GM19239 (cell line): ENCODE data around the gene PTTG1IP.

Experiments
- DNase-seq: peaks from one replicate; pipeline ENCODE4 v3.0.0; 2011; ENCODE audit warnings: low spot score; ENCODE audit not compliant: insufficient read length
- FAIRE-seq: peaks from 2 replicates; lab custom pipeline; 2011; peaks lifted over from hg19 to GRCh38; lab: Jason Lieb, UNC

The PTTG1IP gene

DNA sequence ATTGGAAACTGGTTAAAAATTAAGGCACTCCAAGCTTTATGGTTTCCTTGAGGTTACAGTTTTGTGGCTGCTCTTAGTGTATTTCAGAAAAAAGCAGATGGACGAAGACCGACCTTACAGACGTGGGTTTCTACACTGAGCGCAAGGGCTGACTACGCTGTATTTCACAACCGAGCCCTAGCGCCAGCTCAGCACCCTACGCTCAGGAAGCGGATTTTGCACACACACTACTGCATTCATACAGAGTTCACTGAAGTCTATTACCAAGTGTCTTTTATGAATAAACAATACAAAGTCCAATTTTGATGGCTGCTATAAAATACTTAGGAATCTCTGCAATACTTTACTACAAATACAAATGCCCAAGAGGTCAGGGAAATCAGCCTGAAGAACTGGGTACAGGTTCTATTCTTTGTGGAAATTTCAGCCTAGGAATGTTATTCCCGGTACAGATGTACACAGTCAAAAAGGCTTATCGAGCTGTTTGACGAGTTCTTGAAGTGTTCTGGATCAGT, 23.8 kb downstream of the PTTG1IP start:
- FAIRE-seq (no peak), DNase-seq (no peak)

GRCh38 chr21:44848821-44849521, 24.5 kb downstream of the PTTG1IP start:
- FAIRE-seq (no peak), DNase-seq (no peak)

- DNase-seq = no peak
- FAIRE-seq = no peak
Observed at GRCh38 chr21:44847261-44848056, 26.0 kb downstream of the PTTG1IP start.

DNA sequence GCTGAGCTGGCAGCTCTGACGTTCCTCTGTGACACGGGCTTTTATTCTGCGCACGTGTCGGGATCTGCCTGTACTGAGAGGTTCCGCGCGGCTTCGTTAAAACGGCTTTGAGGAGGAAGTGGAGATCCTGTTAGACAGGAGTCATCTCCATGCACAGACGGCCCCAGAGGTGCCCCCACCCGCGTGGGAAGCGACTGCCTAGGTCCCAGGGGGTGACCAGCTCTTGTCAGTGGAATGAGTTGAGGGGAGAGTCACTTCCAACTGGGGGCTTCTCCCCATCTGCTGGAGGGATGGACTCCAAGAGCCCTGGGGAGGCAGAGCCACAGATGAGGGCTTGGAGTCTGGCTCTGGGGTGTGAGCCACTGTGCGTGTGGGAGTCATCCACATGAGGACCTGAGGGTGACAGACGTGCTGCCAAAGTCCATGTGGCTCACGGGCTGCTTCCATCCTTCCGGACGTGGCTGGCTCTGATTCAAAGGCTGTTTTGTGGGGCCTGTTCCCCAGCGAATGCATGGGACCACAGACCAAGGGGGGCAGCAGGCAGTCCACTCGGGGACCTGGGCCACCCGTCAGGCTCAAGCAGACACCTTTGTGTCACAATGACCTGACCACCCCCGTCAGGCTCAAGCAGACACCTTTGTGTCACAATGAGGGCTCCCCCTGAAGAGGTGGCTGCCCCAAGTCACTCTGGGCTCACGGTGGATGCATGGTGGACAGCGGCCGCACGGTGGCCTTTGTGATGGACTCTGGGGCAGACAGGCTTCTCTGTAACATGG, 26.8 kb downstream of the PTTG1IP start:
- DNase-seq (no peak), FAIRE-seq (peak; percentile 52)

DNA sequence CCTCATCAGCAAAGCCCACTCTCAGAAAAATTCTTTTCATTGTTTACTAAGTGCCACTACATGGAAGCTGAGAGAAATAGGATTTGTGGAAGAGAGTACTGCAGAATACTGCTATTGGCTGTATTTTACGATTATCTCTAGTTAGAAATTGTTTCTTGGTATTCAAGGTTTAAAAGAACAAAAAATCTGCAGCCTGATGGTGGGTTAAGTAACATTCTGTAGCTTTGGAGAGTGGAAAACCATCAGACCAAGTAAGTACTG, 27.3 kb downstream of the PTTG1IP start:
- no peak for DNase-seq
- FAIRE-seq = no peak

DNA sequence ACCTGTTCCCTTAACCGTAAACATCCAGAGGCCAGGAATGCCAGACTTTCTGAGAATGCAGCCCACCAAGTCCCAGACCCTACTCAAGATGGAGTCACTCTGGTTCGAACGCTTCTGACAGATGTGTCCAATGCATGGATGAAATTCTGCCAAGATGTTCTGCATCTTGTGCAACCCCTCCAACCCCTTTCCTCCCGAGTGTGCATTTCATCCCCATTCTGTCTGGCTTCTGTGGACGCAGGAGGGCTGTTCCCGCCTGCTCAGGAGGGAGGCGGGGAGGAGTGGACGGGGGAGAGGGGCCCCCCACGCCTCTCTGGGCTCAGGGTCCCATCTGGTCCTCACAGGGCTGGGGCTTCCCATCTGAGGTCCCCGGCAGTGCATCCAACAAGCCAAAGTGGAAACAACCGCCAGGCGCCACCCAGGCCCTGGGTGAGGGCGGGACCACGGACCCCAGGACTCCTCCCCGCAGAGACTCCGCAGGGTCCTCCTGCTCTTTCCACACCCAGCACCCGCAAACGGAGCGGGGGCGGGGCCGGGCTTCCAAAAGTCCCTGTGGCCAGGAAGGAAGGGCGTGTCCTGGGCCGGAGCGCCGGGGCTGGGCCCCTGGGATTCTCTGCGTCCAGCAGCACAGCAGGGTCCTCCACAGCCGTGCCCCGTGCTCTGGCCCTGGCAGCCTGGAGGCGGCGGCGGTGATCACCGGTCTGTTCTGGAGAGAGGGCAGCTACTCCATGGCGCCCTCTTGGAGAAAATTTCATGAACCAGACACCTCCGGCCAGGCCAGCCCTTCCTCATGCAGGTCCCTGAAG, 27.9 kb downstream of the PTTG1IP start:
- no peak for FAIRE-seq
- DNase-seq = peak; percentile 87

GRCh38 chr21:44844256-44844655, 29.2 kb downstream of the PTTG1IP start:
- FAIRE-seq (no peak), DNase-seq (no peak)

GRCh38 chr21:44842721-44843445, 30.6 kb downstream of the PTTG1IP start:
- DNase-seq (no peak), FAIRE-seq (no peak)

DNA sequence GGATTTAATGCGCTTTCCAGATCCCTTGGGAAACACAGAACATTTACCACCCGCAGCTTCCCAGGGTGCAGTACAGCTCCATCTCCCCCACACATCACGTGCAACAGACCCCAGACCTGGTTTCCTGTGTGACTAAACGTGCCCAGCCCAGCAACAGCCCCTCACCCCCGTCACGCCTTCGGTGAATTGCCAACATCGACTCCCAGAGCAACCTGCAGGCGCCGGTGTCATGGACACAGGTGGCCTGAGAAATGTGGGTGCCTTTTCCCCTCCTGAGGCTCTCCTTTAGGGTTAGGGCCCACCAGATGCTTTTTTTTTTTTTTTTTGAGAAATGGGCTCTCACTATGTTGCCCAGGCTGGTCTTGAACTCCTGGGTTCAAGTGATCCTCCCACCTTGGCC, 31.4 kb downstream of the PTTG1IP start:
- DNase-seq (no peak), FAIRE-seq (no peak)

DNA sequence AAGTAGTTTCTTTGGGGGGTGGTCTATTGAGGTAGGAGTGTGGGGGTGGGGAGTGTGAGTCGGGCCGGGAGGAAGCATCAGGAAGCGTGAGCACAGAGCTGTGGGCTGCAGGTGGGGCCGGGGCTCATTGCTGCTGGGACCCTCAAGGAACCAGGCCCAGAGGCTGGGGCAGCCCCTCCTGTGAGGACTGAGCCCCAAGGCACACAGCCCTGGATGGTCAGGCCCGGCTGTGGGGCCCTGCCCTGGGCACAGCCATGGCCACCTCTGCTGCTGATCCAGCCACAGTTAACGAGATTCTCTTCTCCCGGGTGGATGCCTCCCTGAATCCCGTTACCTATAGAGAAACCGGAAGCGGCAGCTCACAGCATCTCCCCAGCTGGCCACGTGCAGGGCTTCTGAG, 32.7 kb downstream of the PTTG1IP start:
- no peak for FAIRE-seq
- no peak for DNase-seq

DNA sequence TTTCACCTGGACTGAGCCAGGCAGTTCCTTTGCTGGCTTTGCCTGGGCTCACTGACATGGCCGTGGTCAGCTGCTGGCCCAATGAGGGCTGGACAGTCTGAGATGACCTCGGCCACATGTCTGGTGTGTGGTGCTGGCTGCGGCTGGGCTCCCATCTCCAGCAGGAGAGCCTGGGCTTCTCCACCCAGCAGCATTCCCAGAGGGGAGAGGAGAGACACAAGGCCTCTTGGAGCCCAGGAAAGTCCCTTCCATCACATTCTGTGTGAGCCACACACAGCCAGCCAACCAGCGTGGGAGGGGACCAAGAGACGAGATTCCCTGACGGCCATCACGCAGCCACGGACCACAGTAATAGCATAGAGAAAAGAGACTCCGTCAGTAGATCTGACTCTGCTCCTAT, 34.5 kb downstream of the PTTG1IP start:
- FAIRE-seq (no peak), DNase-seq (no peak)

- FAIRE-seq = no peak
- no peak for DNase-seq
Observed at GRCh38 chr21:44838039-44838895, 35.2 kb downstream of the PTTG1IP start.

GRCh38 chr21:44837537-44837936, 36.0 kb downstream of the PTTG1IP start:
- no peak for DNase-seq
- no peak for FAIRE-seq

DNA sequence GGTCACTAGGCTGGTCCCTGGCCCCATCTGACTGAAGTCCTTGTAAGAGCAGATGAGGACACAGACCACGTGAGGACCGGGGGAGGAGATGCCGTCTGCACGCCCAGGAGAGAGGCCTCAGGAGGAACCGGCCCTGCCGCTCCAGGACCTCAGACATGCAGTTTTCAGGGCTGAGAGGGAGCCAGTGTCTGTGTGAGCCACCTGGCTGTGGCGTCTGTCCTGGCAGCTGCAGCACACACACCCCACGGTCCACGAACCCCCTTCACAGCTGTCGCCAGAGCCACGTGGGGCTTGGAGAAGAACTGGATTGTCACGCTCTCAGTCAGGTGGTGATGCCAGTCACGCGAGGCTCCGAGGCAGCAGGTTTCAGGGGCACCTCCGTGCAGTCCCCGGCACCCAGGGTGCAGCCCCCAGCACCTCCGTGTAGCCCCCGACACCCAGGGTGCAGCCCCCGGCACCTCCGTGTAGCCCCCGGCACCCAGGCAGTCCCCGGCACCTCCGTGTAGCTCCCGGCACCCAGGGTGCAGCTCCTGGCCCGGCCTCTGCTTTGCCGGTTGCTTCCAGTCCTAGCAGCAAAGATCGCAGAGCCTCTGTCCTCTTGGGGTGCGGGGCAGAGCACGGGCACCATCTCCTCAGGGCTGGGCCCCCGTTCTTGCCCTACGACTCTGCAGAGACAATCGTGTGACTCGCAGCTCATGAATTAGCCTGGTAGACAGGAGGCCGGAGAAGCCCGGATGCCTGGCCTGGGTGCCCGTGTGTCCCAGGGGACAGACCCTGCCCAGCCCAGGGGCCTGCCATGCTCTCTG, 36.6 kb downstream of the PTTG1IP start:
- DNase-seq = no peak
- no peak for FAIRE-seq

- FAIRE-seq = no peak
- DNase-seq = no peak
Observed at GRCh38 chr21:44836349-44836665, 37.2 kb downstream of the PTTG1IP start.

DNA sequence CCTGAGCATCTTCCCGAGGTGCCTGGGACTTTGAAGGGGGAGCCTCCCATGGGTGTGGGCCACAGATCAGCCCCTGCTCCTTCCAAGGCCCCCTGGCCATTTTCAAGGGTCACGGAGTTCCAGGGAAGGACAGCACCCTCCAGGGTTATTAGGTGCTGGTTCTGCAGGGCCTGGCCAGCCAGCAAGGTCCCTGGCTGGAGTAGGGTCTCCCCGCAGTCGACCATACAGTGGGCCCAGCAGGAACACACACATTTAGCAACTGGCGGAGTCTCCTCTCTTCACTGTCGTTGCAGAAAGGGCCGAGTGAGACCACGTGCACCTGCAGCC, 37.9 kb downstream of the PTTG1IP start:
- DNase-seq (no peak), FAIRE-seq (no peak)

GRCh38 chr21:44834951-44835646, 38.4 kb downstream of the PTTG1IP start:
- DNase-seq = no peak
- FAIRE-seq = no peak
